ENCODE results near the gene SPR. TPM values are rescaled to one million over a fixed set of nuclear protein-coding genes. Genes with fewer than 3 reads are reported as not detected.

SPR gene
- total and polyA plus RNA-seq, 2 donors (not counting 3 experiments of a cell fraction or from before 2014, with no cell fraction given), result 22.0 to 27.6 TPM

DNA sequence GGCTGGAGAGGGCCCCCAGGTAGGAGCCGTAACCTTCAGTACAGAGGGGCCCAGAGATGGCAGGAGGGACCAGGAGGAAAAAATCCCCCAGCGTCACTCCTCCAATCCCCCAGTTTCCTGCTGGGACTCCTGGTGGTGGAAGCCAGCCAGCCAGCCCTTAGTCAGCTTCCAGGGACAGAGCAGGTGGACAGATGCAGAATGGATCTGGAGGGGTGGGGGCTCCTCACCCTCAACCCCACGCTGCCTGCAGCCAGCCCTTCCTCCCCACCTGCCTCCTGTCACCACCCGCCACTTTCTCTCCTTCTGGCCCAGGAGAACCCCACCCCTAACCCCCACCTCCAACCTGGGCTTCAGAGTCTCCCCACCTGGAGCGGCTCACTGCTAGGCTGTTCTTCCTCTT, 51.2 kb downstream of the SPR start:
- H4K20me1 ChIP-seq (replicated peaks; ENCODE audit: control insufficient read depth, extremely low read depth, insufficient read depth, low read length), result no peaks in the 10 kb centered on the region
- no peak overlapping the region for H3K4me3 ChIP-seq (replicated peaks in 1 of 3; ENCODE audit: insufficient read depth in 1 of 3, low read depth in 1 of 3, low read length in 3 of 3)
- no peaks in the 10 kb centered on the region for H3K79me2 ChIP-seq (ENCODE audit: control insufficient read depth, insufficient read depth, low read length)
- H3K9me1 ChIP-seq (replicated peaks; ENCODE audit: control insufficient read depth, extremely low read depth, insufficient read depth, low read length), result no peaks in the 10 kb centered on the region
- peaks cover 0 to 7% of the 10 kb centered on the region in 2 experiments for H3K27me3 ChIP-seq (ENCODE audit: control insufficient read depth in 2 of 2, insufficient read depth in 2 of 2, low read length in 2 of 2)
- ChIA-PET CTCF (interaction anchor here (0.9 to 2.0 kb wide), 3 partner anchors 12 to 45 kb away, joined by 3 to 9 read pairs (median 4); no protein-coding TSS in a partner anchor), POLR2A (no interaction called here)
- no peak overlapping the region for H3K4me2 ChIP-seq (ENCODE audit: insufficient read depth, low read length)
- no peak for TF ChIP-seq POLR2AphosphoS5 (IDR thresholded peaks at IDR 0.05; ENCODE audit: insufficient read depth, low read depth, low read length)
- TF ChIP-seq FOS (IDR thresholded peaks at IDR 0.05; ENCODE audit: borderline replicate concordance, insufficient read depth, low read length), result no peak
- no peak for TF ChIP-seq EZH2 (IDR thresholded peaks at IDR 0.05; ENCODE audit: borderline replicate concordance, low read depth, low read length, severe bottlenecking)
- TF ChIP-seq, protein P1, sequence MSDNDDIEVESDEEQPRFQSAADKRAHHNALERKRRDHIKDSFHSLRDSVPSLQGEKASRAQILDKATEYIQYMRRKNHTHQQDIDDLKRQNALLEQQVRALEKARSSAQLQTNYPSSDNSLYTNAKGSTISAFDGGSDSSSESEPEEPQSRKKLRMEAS (IDR thresholded peaks at IDR 0.05; ENCODE audit: insufficient read depth, insufficient read length), result no peak
- TF ChIP-seq GATA2 (IDR thresholded peaks at IDR 0.05; ENCODE audit: insufficient read depth, insufficient read length, low read depth, low read length), result no peak
- TF ChIP-seq, protein P2, sequence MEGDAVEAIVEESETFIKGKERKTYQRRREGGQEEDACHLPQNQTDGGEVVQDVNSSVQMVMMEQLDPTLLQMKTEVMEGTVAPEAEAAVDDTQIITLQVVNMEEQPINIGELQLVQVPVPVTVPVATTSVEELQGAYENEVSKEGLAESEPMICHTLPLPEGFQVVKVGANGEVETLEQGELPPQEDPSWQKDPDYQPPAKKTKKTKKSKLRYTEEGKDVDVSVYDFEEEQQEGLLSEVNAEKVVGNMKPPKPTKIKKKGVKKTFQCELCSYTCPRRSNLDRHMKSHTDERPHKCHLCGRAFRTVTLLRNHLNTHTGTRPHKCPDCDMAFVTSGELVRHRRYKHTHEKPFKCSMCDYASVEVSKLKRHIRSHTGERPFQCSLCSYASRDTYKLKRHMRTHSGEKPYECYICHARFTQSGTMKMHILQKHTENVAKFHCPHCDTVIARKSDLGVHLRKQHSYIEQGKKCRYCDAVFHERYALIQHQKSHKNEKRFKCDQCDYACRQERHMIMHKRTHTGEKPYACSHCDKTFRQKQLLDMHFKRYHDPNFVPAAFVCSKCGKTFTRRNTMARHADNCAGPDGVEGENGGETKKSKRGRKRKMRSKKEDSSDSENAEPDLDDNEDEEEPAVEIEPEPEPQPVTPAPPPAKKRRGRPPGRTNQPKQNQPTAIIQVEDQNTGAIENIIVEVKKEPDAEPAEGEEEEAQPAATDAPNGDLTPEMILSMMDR (IDR thresholded peaks at IDR 0.05; ENCODE audit: extremely low read depth in 1 of 2, insufficient read depth in 1 of 2, low read depth in 1 of 2, low read length in 2 of 2), result no peak
- no peak for TF ChIP-seq MYC (IDR thresholded peaks at IDR 0.05; ENCODE audit: low read depth, low read length)
- TF ChIP-seq POLR2A (IDR thresholded peaks at IDR 0.05; ENCODE audit: low read depth, low read length), result no peak
- no peak for TF ChIP-seq JUN (IDR thresholded peaks at IDR 0.05; ENCODE audit: borderline replicate concordance, insufficient read depth, insufficient read length, low read depth)
- no peak for DNase-seq (ENCODE audit: low read depth, low spot score)
- dilution Hi-C loops (cut with MboI; ENCODE audit: extremely low pct_ligation_motif_present, low sequenced_read_pairs) (no loop called here), intact Hi-C loops (cut with micrococcal nuclease) (no loop called here)
- H3K9me3 ChIP-seq (replicated peaks; ENCODE audit: control insufficient read depth, insufficient read depth, low read length), result no peaks in the 10 kb centered on the region
- no TSS peak for BruUV-seq (replicated peaks)
- no peaks in the 10 kb centered on the region for H3K36me3 ChIP-seq (ENCODE audit: control insufficient read depth in 2 of 2, extremely low read depth in 1 of 2, insufficient read depth in 2 of 2, low read length in 2 of 2)
- no peak overlapping the region for H3K27ac ChIP-seq (ENCODE audit: insufficient read depth, low read depth, low read length)
- H3K4me1 ChIP-seq (ENCODE audit: control insufficient read depth, extremely low read depth, insufficient read depth, low read length), result no peaks in the 10 kb centered on the region
- H3K9ac ChIP-seq (replicated peaks; ENCODE audit: extremely low read depth, insufficient read depth, low read length), result no peak overlapping the region
- FAIRE-seq, result no peak
- H2AFZ ChIP-seq (ENCODE audit: low read depth, low read length), result no peak overlapping the region
